ENCODE measurements around the gene LPAR5. TPM values are rescaled to one million over a fixed set of nuclear protein-coding genes. Genes with fewer than 3 reads are reported as not detected.

Gene LPAR5
- total and polyA plus RNA-seq, 12 donors, result 1.7 to 10.0 (median 4.1) TPM

GRCh38 chr12:6667559-6668210 lies 31.9 kb upstream of the LPAR5 start:
- WGBS, 2 donors, result 82 to 85% methylated on average over 8 of the region's 8 CpGs

GRCh38 chr12:6666211-6666610 lies 30.5 kb upstream of the LPAR5 start:
- 97 to 100% methylated on average over 2 of the region's 2 CpGs for WGBS, 2 donors
- intact Hi-C loops (cut with DNase I), result no loop called here

More at GRCh38 chr12:6667559-6668210, 31.9 kb upstream of the LPAR5 start:
- Histone ChIP-seq H3K4me1 (peaks cover 0 to 10% (median 0%) of the 10 kb centered on the region in 9 donors), H3K36me3 (peaks cover 4 to 70% (median 59%) of the 10 kb centered on the region in 9 donors), H3K4me3 (no peak overlapping the region), H3K27me3 (no peaks in the 10 kb centered on the region), H3K27ac (no peak overlapping the region), H3K9me3 (no peaks in the 10 kb centered on the region)
- no peak for TF ChIP-seq CTCF (IDR thresholded peaks at IDR 0.05)
- intact Hi-C loops (cut with DNase I), result no loop called here
- no peak for ATAC-seq
- no peak for DNase-seq

GRCh38 chr12:6664902-6665301 lies 29.1 kb upstream of the LPAR5 start:
- H3K4me3 ChIP-seq, result no peak overlapping the region
- WGBS, 2 donors, result 80 to 94% methylated on average over 2 of the region's 2 CpGs
- intact Hi-C loops (cut with DNase I), result loop anchor here in 7 of 10 donors (5.0 kb wide), 3 partner anchors 48 to 58 kb away; partner anchors contain the start of genes COPS7A (in 3 of the 7) and CHD4 (in 1 of the 7)

More at GRCh38 chr12:6666211-6666610, 30.5 kb upstream of the LPAR5 start:
- ATAC-seq (no peak), DNase-seq (no peak)
- no peak overlapping the region for H3K4me3 ChIP-seq
- H3K27ac ChIP-seq, result no peak overlapping the region
- TF ChIP-seq CTCF (IDR thresholded peaks at IDR 0.05), result no peak
- H3K9me3 ChIP-seq, result no peaks in the 10 kb centered on the region
- peaks cover 0 to 23% (median 12%) of the 10 kb centered on the region in 9 donors for H3K4me1 ChIP-seq
- no peaks in the 10 kb centered on the region for H3K27me3 ChIP-seq
- H3K36me3 ChIP-seq, result peaks cover 4 to 55% (median 46%) of the 10 kb centered on the region in 9 donors

More at GRCh38 chr12:6664902-6665301, 29.1 kb upstream of the LPAR5 start:
- Histone ChIP-seq H3K9me3 (no peaks in the 10 kb centered on the region), H3K4me1 (peaks cover 0 to 31% (median 15%) of the 10 kb centered on the region in 9 donors), H3K27ac (no peak overlapping the region), H3K27me3 (no peaks in the 10 kb centered on the region), H3K36me3 (peaks cover 0 to 43% (median 33%) of the 10 kb centered on the region in 9 donors)
- ATAC-seq (no peak), DNase-seq (no peak)
- TF ChIP-seq CTCF (IDR thresholded peaks at IDR 0.05), result no peak
